ENCODE results near the gene NLGN1.
"Not testable (repeated sequence)": the region's sequence is repeated elsewhere in the genome, so short reads cannot be mapped to it uniquely, and the experiment has no call there.

NLGN1 gene

DNA sequence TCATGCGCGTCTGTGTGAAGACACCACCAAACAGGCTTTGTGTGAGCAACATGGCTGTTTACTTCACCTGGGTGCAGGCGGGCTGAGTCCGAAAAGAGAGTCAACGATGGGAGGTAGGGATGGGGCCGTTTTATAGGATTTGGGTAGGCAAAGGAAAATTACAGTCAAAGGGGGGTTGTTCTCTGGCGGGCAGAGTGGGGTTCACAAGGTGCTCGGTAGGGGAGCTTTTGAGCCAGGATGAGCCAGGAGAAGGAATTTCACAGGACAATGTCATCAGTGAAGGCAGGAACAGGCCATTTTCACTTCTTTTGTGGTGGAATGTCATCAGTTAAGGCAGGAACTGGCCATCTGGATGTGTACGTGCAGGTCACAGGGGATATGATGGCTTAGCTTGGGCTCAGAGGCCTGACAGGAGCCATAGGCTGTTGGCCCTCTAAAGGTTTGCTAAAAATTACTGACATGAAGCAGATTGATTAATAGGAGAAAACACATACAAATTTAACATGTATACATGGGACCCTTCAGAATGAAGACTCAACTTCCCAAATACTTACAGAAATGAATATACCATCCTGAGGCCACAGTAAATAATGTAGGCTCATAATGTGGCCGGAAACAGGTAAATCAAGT is 834.6 kb downstream of the NLGN1 start:
- not testable (repeated sequence) for H3K36me3 Mint-ChIP-seq, ATAC-seq

DNA sequence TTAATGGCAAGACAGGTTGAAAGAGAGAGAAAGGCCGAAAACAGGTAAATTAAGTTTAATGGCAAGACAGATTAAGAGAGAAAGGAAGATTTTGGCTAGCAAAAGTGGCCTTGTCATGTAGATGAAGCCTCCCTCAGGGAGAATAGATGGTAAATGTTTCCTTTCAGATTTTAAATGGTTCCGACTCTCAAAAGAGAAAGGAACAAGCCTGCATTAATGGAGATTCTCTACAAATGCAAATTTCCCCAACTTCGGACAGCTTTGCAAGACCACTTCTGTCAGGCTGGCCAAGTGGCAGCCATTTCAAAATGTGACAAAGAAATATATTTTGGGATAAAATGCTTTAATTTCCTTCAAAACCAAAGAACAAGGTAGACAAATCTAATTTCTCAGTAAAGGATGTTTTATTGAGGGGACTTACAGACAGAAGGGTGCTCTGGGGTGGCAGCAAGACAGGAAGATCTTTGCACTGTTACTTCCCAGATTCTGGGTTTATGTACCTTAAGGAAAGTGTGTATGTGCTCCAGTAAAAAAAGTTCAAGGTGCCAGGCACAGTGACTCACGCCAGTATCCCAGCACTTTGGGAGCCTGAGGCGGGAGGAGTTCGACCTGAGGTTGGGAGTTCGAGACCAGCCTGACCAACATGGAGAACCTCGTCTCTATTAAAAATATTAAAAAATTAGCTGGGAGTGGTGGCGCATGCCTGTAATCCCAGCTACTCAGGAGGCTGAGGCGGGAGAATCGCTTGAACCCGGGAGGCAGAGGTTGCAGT is 835.3 kb downstream of the NLGN1 start:
- Mint-ChIP-seq H3K27me3 (no peaks in the 10 kb centered on the region), H3K36me3 (no peaks in the 10 kb centered on the region), H3K27ac (no peak overlapping the region), H3K4me3 (no peak overlapping the region), H3K9me3 (peaks cover 2% of the 10 kb centered on the region), H3K4me1 (no peaks in the 10 kb centered on the region)
- no peak for ATAC-seq

More for the DNA sequence above, 834.6 kb downstream of the NLGN1 start:
- not testable (repeated sequence) for H3K9me3 Mint-ChIP-seq, H3K4me3 Mint-ChIP-seq, H3K4me1 Mint-ChIP-seq, H3K27me3 Mint-ChIP-seq, H3K27ac Mint-ChIP-seq

DNA sequence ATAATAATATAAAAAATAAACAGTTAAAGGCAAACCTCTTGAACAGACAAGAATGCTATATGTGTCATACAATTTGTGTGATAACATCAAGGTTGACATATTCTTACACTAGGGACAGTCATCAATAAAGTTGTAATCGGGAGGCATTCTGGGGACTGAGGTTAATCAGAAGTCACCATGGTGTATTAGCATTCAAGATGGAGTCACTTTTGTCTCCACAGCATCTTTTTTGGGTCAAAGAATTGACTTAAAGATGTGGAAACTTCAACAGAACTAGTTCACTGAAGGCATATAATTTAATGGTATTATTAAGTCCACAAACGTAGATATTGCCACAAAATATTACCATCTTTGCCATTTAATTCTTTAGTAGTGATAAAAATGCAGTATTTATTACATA is 836.0 kb downstream of the NLGN1 start:
- Mint-ChIP-seq H3K36me3 (no peaks in the 10 kb centered on the region), H3K9me3 (peaks cover 2% of the 10 kb centered on the region), H3K27ac (no peak overlapping the region), H3K4me1 (no peaks in the 10 kb centered on the region), H3K27me3 (no peaks in the 10 kb centered on the region), H3K4me3 (no peak overlapping the region)
- ATAC-seq: no peak

DNA sequence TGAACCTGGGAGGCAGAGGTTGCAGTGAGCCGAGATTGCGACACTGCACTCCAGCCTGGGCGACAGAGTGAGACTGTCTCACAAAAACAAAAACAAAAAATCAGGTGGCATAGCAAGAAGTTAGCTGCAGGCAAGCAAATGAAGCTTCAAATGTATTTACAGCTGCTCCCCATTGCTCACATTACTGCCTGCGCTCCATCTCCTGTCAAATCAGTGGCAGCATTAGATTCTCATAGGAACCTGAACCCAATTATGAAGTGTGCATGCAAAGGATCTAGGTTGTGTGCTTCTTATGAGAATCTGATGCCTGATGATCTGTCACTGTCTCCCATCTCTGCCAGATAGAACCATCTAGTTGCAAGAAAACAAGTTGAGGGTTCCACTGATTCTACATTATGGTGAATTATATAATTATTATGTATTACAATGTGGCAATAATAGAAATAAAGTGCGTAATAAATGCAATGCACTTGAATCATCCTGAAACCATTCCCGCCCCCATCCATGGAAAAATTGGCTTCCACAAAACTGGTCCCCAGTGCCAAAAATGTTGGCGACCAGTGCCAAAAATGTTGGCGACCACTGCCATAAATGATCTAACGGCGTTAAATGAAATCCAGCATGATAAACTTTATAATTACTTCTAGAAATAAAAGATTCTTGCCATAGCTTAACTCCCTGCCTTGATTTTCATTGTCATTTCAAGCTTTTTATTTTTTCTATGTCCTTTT is 844.9 kb downstream of the NLGN1 start:
- Mint-ChIP-seq H3K4me1 (no peaks in the 10 kb centered on the region), H3K9me3 (no peaks in the 10 kb centered on the region), H3K27me3 (no peaks in the 10 kb centered on the region), H3K4me3 (no peak overlapping the region), H3K36me3 (no peaks in the 10 kb centered on the region), H3K27ac (no peak overlapping the region)
- ATAC-seq: no peak

DNA sequence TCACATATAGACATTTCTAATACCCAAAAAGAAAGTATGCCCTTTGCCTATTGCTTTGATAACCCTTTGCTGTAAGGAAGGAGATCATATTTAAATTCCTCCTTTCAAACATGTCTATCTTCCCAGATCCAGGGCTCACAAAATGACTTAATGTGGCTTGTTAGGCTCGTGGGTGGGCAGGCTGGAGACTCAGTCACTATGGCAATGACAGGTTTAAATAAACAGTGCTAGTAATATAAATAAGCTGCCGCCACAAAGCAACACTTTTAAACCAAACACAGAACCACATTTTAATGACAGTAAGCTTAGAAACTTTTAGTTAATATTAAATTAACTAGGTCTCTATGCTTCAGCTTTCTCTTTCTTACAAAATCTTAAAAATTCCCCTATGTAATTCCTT is 845.6 kb downstream of the NLGN1 start:
- ATAC-seq: no peak
- Mint-ChIP-seq H3K27ac (no peak overlapping the region), H3K36me3 (no peaks in the 10 kb centered on the region), H3K27me3 (no peaks in the 10 kb centered on the region), H3K9me3 (no peaks in the 10 kb centered on the region), H3K4me1 (no peaks in the 10 kb centered on the region), H3K4me3 (no peak overlapping the region)

DNA sequence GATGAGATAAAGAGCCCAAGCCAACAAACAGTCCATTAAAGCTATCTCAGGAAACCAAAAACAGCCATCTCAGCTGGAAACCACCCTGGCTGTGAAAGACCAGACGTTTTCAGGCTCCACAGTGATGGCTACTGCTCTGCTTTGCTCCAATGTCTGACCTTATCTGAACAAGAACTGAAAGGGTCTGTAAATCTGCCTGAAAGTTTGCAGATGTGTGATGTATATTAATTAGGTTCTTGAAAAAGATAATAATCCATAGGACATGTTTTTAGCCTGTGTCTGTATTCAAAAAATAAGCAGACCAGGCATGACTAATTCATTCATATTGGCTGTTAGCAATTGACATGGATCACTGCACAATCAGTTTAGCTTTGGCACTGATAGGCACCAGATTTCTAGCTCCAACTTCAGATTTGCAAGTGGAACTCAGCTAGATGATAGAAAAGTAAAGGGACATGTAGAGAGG is 850.2 kb downstream of the NLGN1 start:
- H3K27me3 Mint-ChIP-seq: no peaks in the 10 kb centered on the region
- H3K36me3 Mint-ChIP-seq: no peaks in the 10 kb centered on the region
- no peaks in the 10 kb centered on the region for H3K9me3 Mint-ChIP-seq
- no peak overlapping the region for H3K27ac Mint-ChIP-seq
- H3K4me1 Mint-ChIP-seq: no peaks in the 10 kb centered on the region
- no peak overlapping the region for H3K4me3 Mint-ChIP-seq
- ATAC-seq: no peak

DNA sequence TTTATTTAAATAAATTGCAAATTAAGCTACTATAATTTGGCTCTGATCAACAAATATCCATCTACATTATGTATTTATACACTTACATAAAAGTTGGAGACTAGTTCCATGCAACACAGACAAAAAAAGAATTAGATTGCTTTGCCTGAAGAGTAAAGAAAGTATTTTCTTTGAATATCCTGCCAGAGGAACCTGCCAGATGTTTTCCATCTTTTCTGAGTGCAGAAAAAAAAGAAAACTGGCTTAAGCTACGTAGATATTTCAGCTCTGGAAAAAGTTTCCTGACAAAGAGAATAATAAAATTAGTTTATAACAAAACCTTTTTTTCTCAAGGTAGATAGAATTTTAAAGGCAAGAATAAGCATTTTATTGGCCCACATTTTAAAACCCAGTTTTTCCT is 854.1 kb downstream of the NLGN1 start:
- Mint-ChIP-seq H3K36me3 (no peaks in the 10 kb centered on the region), H3K4me1 (no peaks in the 10 kb centered on the region), H3K27ac (no peak overlapping the region), H3K27me3 (no peaks in the 10 kb centered on the region), H3K4me3 (no peak overlapping the region), H3K9me3 (no peaks in the 10 kb centered on the region)
- no peak for ATAC-seq

DNA sequence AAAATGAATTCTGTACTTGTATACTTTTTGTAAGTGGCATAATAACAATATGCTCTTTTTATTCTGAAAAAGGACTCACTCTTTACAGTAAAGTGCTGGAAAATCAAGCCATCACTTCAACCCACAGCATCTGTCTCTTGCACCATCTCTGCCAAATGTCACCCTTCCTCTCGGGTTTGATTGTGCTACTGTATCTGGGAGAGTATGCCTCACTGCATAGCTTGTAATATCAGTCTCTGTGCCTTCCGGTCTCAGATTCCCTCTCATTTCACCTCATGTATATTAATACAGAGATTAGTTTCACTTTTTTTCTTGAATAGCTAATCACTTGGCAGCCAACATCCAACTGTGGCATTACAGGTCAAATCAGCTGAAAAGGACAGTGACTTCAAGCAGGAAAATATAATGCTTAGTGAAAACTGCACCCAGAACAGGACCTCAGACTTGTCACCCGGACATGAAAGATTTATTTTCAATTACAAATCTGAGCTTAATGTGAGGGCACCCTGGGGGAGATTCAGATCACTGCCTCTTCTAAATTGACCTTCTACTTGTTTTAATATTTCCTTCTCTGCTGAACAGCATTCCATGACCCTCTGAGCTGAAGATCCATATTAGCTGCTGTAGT is 855.8 kb downstream of the NLGN1 start:
- H3K4me1 Mint-ChIP-seq: no peaks in the 10 kb centered on the region
- H3K4me3 Mint-ChIP-seq: no peak overlapping the region
- no peak overlapping the region for H3K27ac Mint-ChIP-seq
- no peaks in the 10 kb centered on the region for H3K27me3 Mint-ChIP-seq
- H3K36me3 Mint-ChIP-seq: no peaks in the 10 kb centered on the region
- H3K9me3 Mint-ChIP-seq: no peaks in the 10 kb centered on the region
- no peak for ATAC-seq

DNA sequence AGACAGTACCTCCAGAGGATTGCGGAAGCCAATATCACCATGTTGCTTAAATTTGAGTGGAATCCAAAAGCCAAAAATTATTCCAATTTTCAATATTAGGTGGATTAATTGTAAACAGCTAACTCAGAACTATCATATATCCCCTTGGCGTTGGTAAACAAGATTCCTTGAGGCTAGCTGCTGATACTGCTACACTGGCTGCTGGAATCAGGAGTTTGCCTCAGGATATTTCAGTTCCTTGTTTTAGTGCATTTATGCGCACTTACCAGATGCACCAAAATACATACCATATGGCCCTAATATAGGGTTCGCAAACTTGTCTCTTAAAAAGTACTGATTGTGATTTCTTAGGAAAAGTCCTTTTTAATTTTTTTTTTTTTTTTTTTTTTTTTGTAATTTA is 856.4 kb downstream of the NLGN1 start:
- Mint-ChIP-seq H3K27ac (no peak overlapping the region), H3K4me1 (no peaks in the 10 kb centered on the region), H3K27me3 (no peaks in the 10 kb centered on the region), H3K9me3 (peaks cover 2% of the 10 kb centered on the region), H3K36me3 (no peaks in the 10 kb centered on the region), H3K4me3 (no peak overlapping the region)
- no peak for ATAC-seq

DNA sequence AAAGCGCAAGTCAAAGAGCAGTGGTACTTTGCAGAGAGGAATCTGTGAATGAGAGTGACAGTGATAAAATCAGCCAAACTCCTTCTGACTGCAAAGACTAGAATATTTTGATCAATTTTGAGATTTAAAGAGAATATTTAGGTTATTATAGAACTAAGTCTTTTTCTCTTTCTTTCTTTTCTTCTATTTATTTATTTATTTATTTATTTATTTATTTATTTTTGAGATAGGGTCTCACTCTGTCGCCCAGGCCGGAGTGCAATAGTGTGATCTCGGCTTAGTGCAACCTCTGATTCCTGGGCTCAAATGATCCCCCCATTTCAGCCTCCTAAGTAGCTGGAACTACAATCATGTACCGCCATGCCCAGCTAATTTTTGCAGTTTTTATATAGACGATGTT is 857.9 kb downstream of the NLGN1 start:
- no peak overlapping the region for H3K4me3 Mint-ChIP-seq
- H3K4me1 Mint-ChIP-seq: no peaks in the 10 kb centered on the region
- H3K27ac Mint-ChIP-seq: no peak overlapping the region

DNA sequence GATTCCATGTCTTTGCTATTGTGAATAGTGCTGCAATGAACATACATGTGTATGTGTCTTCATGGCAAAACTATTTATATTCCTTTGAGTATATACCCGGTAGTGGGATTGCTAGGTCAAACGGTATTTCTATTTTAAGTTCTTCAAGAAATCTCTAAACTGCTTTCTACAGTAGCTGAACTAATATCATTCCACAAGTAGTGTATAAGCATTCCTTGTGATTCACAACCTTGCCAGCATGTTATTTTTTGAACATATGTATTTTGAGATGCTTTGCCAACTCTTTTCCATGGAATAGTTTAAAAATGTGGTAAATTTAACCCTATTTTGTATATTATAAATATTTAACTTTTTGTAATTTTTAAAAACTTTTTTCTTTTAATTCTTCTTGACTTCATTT is 868.9 kb downstream of the NLGN1 start:
- H3K36me3 Mint-ChIP-seq: no peaks in the 10 kb centered on the region
- no peaks in the 10 kb centered on the region for H3K9me3 Mint-ChIP-seq
- H3K27me3 Mint-ChIP-seq: no peaks in the 10 kb centered on the region
- no peak overlapping the region for H3K4me3 Mint-ChIP-seq
- H3K4me1 Mint-ChIP-seq: no peaks in the 10 kb centered on the region
- H3K27ac Mint-ChIP-seq: no peak overlapping the region
- no peak for ATAC-seq

More for the DNA sequence above, 857.9 kb downstream of the NLGN1 start:
- Mint-ChIP-seq H3K27me3 (no peaks in the 10 kb centered on the region), H3K9me3 (peaks cover 2% of the 10 kb centered on the region), H3K36me3 (no peaks in the 10 kb centered on the region)
- ATAC-seq: no peak

DNA sequence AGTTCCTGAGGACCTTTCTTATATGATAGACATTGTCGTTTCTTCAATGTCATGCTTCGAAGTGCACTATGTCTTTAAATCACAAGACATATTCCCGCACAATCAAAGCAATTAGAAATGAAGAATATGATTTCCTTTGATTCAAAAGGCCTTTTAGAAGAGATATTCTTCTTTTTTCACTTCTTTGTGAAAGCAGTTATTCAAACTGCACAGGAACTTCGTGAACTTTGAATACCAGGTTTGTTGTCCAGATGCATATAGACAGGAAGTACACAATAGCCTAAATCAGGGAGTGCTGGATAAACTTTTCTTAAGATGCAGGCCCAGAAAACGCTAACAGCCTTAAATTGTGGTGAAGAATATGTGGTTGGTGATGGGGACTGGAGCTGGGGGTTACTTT is 870.5 kb downstream of the NLGN1 start:
- Mint-ChIP-seq H3K9me3 (peaks cover 3% of the 10 kb centered on the region), H3K27me3 (no peaks in the 10 kb centered on the region), H3K4me1 (no peaks in the 10 kb centered on the region), H3K4me3 (no peak overlapping the region), H3K27ac (no peak overlapping the region), H3K36me3 (no peaks in the 10 kb centered on the region)
- no peak for ATAC-seq

DNA sequence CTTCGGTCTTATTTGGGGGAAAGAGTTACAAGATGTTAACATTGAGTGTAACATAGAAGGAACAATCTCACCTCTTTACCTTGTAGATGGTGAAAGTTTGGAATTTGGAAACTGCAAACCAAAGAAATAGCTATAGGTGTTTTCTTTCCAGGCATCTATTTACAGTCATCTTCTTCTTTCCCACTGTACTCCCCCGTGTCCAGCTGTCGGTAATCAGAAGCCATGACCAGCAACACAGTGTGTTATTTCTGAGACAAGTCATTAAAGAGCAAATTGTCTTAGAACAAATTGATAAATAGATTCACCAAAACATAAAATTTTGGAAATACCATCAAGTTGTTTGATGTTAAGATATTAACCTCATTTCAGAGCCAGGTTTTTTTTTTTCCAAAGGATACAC is 871.0 kb downstream of the NLGN1 start:
- no peak for ATAC-seq
- Mint-ChIP-seq H3K4me1 (no peaks in the 10 kb centered on the region), H3K9me3 (peaks cover 3% of the 10 kb centered on the region), H3K27me3 (no peaks in the 10 kb centered on the region), H3K27ac (no peak overlapping the region), H3K4me3 (no peak overlapping the region), H3K36me3 (no peaks in the 10 kb centered on the region)

DNA sequence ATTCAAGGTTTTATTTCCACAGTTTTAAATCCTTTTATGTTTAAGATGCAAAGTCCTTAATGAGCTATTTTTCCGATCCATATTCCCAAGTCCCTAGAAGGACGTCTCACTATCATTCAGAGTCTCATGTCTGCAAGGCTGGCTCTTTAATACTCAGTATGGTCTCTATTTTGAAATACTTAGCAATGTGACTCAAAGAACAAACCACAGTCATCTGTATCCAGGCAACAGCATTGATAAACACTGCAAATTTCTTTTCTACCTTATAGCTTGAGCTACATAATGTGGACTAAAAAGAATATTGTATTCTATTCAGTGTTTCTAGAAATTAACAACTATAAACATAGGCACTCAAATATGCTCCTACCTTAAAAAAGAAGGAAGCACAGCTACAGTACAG is 873.3 kb downstream of the NLGN1 start:
- Mint-ChIP-seq H3K36me3 (no peaks in the 10 kb centered on the region), H3K9me3 (peaks cover 3% of the 10 kb centered on the region), H3K27me3 (no peaks in the 10 kb centered on the region), H3K4me1 (no peaks in the 10 kb centered on the region), H3K27ac (no peak overlapping the region), H3K4me3 (no peak overlapping the region)
- ATAC-seq: no peak

DNA sequence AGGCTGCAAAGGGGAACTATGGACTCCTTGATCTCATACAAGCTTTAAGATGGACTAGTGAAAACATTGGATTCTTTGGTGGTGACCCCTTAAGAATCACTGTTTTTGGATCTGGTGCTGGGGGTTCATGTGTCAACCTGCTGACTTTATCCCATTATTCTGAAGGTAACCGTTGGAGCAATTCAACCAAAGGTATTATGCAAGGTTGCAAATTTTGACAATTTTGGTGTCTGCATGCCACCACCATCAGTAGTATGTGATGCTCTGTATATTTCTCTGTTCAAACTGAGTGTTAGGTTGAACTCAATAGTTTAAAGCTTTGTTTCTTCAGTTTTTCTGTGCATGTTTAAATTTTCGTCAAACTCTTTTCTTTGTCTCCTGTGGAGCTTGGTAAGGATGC is 877.8 kb downstream of the NLGN1 start:
- H3K36me3 Mint-ChIP-seq: no peaks in the 10 kb centered on the region
- H3K4me1 Mint-ChIP-seq: no peaks in the 10 kb centered on the region
- no peaks in the 10 kb centered on the region for H3K27me3 Mint-ChIP-seq
- no peak overlapping the region for H3K4me3 Mint-ChIP-seq
- peaks cover 3% of the 10 kb centered on the region for H3K9me3 Mint-ChIP-seq
- no peak overlapping the region for H3K27ac Mint-ChIP-seq
- ATAC-seq: no peak

Measured in stimulated activated memory B cell treated with anti-CD40 and anti-IgM and Interleukin-4, amounts not matched to agents 10 μg/mL and 1 μg/mL and 100 μg/mL, for 72 hours (primary cell).